Retina (tissue), 1 donor: ENCODE results near the gene SPATC1L.
"Not testable (repeated sequence)": the region's sequence is repeated elsewhere in the genome, so short reads cannot be mapped to it uniquely, and the experiment has no call there.

Source experiments
- DNase-seq: peaks from one replicate; pipeline ENCODE4 v3.0.0-alpha.2; 2016

SPATC1L gene

GRCh38 chr21:46199436-46200373 lies 15.4 kb upstream of the SPATC1L start:
- DNase-seq, result no peak

GRCh38 chr21:46196733-46197132 lies 12.5 kb upstream of the SPATC1L start:
- DNase-seq, result no peak

- no peak for DNase-seq
Observed at GRCh38 chr21:46195595-46196195, 11.4 kb upstream of the SPATC1L start.

GRCh38 chr21:46194374-46195334 lies 10.4 kb upstream of the SPATC1L start:
- no peak for DNase-seq

- no peak for DNase-seq
Observed at GRCh38 chr21:46193829-46194373, 9.6 kb upstream of the SPATC1L start.

- DNase-seq, result no peak
Observed at GRCh38 chr21:46191686-46192575, 7.7 kb upstream of the SPATC1L start.

- DNase-seq, result no peak
Observed at GRCh38 chr21:46191257-46191685, 7.0 kb upstream of the SPATC1L start.

GRCh38 chr21:46190491-46191131 lies 6.4 kb upstream of the SPATC1L start:
- DNase-seq, result no peak

- DNase-seq, result no peak
Observed at GRCh38 chr21:46189959-46190490, 5.8 kb upstream of the SPATC1L start.

- DNase-seq, result no peak
Observed at GRCh38 chr21:46189213-46189958, 5.1 kb upstream of the SPATC1L start.

GRCh38 chr21:46188226-46189212 lies 4.3 kb upstream of the SPATC1L start:
- DNase-seq, result no peak

GRCh38 chr21:46187814-46188213 lies 3.6 kb upstream of the SPATC1L start:
- no peak for DNase-seq

GRCh38 chr21:46187261-46187660 lies 3.0 kb upstream of the SPATC1L start:
- no peak for DNase-seq

- no peak for DNase-seq
Observed at GRCh38 chr21:46185716-46186115, 1.5 kb upstream of the SPATC1L start.

- DNase-seq, result peak; percentile 91
Observed at GRCh38 chr21:46184625-46185555, 631 bp upstream of the SPATC1L start.

- not testable (repeated sequence) for DNase-seq
Observed at GRCh38 chr21:46183337-46183909, 836 bp downstream of the SPATC1L start.
